HuH-7 (cell line): ENCODE measurements around the gene NECAP2.
"Not testable (repeated sequence)": the region's sequence is repeated elsewhere in the genome, so short reads cannot be mapped to it uniquely, and the experiment has no call there.

Experiments used
- DNase-seq: peaks from one replicate; pipeline ENCODE4 v3.0.0; 2011; ENCODE audit warnings: low spot score

The NECAP2 gene

DNA sequence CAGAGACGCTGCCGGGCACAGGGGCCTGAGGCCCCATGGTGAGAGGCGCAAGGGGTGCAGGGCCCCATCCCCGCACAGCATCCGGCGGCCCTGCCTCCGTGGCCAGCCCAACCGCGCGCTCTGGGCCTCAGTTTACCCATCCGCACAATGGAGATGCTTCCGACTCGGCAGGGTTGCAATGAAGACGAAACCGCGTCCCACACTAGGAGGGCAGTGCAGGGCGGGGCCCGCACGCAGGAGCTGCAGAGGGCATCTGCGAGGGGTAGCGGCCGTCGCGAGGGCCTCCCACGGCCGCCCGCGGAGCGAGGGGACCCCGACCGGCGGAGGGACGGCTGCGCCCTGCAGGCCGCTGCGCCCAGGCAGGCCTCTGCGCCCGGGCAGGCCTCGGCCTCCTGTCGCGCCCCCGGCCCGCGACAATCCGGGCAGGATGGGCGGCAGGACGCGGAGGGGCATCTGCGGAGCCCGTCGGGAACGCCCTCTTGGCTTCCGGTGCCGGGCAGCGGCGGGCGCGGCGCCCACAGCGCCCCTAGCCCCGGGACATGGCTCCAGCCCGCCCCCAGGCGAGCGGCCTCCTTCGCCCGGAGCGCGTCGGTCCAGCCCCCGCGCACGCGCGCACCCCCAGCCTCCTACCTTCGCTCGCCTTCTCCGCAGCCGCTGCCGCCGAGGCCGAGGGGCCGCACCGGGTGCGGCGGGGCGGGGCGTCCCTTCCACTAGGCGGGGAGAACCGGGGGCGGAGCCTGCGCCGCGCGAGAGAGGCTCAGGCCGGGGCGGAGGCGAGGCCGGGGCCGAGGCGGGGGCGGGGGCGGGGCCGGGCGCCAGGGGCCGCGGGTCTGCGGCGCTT, 58.3 kb downstream of the NECAP2 start:
- peak; percentile 93 for DNase-seq

DNA sequence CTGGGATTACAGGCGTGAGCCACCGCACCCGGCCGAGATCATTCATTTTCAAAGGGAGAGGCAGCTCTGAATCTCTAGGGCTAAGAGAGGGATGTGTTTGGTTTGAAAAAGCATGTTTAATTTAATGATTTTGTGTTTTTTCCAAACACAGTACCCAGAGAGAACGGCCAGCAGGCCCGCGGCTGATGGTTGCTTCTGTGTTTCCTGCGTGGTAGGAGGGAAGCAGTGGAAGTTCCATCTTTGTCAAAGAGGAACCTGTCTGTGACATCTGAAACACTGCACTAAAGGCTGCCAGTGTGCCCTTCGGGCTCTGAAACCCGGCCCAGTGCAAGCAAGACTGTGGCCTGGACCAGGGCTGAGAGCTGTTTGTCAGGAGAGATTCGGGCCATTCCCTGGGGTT, 59.9 kb downstream of the NECAP2 start:
- DNase-seq = not testable (repeated sequence)

DNA sequence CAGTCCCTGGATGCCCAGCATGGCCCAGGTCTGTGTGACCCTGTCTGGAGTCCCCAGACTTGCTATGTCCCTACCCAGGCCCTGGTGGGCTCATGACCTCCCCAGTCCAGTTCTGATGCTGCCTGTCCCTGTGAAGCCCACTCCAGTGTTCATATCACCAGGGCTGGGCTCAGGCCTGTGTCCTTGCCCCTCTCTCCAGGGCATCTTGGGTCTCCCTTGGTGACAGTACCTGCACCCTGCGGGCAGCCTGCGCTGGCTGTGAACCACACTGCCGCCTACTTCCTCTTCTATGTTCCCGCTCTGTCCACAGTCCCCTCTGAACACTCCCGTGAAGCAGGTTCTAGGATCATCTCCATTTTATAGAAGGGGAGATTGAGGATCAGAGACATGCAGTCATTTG, 60.5 kb downstream of the NECAP2 start:
- DNase-seq = not testable (repeated sequence)

GRCh38 chr1:16501446-16501845, 60.9 kb downstream of the NECAP2 start:
- not testable (repeated sequence) for DNase-seq

DNA sequence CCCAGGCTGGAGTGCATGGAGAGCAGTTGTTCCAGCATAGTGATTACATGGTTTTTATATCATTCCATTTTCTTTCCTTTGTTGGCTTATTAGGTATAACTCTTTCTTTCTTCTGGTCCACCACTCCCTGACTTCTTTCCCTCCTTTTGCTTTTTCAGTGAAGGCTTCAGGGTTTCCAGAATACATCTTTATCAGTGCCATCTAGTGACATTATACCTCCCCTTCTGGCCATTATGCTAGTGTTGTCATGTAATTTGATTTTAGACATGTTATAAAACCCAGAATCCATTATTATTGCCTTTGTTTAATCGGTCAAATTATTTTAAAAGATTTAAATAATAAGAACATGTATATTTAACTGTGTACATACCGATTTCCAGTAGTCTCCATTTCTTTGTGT, 63.0 kb downstream of the NECAP2 start:
- DNase-seq = no peak

DNA sequence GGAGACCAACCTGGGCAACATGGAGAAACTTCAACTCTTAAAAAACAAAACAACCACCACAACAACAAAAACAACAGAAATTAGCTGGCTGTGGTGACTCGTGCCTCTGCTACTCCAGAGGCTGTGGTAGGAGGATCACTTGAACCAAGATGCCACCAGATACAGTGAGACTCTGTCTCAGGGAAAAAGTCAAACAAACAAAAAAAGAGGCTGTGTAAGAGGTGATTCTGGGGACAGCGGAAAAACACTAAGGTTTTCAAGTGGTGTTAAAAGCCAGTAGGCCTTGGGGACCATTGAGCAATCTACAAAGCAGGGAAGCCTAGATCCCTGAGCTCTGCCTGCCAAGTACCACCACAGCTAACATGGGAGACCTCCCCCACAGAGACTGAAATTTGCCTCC, 65.3 kb downstream of the NECAP2 start:
- not testable (repeated sequence) for DNase-seq

- DNase-seq = not testable (repeated sequence)
These were observed 66.0 kb downstream of the NECAP2 start for GRCh38 chr1:16506364-16507136.

DNA sequence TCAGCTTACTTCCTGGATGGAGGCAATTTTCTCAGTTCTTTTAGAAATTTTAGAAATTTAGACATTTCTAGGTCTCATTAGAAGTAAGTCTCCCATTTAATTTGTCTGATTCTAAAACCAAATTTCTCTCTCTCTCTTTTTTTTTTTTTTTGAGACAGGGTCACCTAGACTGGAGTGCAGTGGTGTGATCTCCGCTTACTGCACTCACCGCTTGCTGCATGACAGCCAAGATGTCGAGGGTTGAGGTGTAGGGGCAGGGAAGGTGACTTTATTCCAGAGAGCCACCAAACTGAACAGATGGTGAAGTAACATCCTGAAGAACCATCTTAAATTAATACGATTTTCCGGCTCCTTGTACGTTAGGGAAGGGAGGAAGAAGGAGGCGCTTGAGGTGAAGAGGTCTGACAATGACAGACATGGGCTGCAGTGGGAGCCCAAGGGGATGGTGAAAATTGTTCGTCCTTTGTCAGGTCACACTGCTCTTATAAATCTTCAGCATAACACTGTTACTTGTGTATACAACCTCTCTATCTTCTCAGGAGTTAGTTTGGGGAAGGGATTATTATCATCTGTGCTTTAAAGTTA, 68.4 kb downstream of the NECAP2 start:
- DNase-seq = not testable (repeated sequence)
